NCI-H1105 (cell line): ENCODE measurements around the gene CALM3.

ENCODE experiments used
- DNase-seq: peaks from one replicate; lab custom pipeline; 2025; lab: John Stamatoyannopoulos, UW

The CALM3 gene

DNA sequence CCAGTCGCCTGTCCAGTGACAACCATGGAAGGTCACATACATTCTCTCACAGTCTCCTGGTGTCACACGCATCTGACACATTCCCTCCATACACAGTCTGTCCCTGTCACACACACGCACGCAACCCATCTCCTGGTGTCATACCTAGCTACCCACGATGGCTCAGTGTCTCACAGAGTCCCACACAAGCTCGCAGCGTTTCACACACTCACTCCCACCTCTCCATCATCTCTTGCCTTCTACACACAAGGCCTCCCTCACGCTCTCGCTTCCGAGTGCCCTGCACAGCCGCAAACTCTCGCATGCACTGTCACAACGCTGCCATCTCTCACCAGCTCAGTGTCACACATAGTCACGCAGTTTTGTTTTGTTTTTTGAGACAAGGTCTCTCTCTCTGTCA, 36.1 kb downstream of the CALM3 start:
- DNase-seq, result no peak

DNA sequence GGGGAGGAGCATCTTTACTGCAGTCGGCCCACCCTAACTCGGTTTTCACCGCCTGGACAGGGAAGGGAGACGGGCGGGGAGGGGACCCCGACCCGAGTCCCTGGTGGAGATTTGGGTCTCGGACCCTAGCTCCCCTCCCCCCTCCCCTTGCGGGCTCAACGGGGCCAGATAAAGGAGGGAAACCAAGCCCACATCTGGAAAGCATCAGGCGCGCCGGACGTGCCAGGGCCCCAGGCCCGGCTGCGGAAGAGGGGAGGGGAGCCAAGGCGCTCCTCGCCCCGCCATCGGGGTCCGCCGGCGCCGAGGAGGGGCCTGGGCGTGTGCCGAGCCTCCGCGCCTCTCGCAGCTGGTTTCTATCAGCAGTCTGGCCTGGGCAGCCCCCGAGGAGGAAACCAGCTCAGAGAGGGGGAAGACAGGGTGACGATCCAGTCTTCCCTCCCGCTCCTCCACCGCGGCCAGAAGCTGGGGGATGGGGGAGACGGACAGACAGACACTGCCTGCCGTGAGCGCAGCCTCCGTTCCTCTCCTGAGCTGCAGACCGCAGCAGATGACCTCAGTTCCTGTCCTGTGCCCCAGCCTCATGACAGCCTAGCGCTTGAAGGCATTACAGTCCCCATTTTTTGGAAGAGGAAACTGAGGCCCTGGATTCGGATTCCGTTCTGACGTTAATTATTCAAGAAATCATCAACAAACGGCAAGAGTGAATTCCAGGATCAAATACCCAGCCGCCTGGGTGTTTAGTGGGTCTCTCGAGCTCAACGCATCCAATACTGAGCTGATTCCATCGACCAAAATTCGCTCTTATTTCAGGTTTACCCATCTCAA, 38.4 kb downstream of the CALM3 start:
- peak; percentile 61 for DNase-seq

DNA sequence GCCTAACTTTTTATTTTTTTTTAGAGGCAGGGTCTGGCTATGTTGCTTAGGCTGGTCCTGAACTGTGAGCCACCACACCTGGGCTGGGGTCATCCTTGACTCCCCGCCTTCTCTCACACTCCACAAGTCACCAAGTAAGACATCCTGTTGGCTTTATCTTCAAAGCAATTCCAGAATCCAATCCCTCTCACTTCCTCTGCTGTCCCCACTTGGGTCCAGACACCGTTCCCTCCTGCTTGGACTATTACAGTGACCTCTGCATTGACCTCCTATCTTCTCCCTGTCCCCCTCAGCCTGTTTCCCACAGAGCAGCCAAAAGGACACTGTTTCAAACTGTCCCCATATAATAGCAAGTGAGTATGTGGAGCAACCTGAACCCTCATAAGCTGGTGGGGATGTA, 39.5 kb downstream of the CALM3 start:
- no peak for DNase-seq

DNA sequence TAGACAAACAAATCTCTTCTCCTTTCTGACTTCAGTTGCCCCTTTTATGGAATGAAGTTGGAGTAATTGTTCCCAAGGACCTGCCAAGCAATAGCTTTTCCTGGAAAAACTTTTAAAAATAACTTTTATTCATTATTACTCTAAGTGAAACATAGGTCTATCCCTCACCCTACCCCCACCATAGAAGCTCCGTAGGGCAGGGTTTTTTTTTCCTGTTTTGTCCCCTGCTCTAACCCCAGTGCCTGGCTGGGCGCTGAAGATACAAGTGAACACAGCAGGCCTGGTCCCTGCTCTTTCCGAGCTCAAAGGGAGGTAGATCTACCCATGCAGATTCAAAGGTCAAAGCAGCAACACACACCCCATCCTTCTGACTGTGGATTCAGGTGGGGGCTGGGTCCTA, 43.6 kb downstream of the CALM3 start:
- no peak for DNase-seq

DNA sequence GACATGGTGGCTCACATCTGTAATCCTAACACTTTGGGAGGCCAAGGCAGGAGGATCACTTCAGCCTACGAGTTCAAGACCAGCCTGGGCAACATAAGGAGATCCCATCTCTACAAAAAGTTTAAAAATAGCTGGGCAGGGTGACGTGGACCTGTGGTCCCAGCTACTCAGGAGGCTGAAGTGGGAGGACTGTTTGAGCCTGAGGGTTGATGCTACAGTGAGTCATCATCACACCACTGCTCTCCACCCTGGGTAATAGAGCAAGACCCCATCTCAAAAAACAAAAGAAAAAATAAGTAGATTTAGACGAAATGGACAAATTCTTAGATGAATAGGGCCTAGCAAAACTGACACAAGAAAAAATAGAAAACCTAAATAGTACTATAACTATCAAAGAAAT, 45.3 kb downstream of the CALM3 start:
- DNase-seq, result no peak

DNA sequence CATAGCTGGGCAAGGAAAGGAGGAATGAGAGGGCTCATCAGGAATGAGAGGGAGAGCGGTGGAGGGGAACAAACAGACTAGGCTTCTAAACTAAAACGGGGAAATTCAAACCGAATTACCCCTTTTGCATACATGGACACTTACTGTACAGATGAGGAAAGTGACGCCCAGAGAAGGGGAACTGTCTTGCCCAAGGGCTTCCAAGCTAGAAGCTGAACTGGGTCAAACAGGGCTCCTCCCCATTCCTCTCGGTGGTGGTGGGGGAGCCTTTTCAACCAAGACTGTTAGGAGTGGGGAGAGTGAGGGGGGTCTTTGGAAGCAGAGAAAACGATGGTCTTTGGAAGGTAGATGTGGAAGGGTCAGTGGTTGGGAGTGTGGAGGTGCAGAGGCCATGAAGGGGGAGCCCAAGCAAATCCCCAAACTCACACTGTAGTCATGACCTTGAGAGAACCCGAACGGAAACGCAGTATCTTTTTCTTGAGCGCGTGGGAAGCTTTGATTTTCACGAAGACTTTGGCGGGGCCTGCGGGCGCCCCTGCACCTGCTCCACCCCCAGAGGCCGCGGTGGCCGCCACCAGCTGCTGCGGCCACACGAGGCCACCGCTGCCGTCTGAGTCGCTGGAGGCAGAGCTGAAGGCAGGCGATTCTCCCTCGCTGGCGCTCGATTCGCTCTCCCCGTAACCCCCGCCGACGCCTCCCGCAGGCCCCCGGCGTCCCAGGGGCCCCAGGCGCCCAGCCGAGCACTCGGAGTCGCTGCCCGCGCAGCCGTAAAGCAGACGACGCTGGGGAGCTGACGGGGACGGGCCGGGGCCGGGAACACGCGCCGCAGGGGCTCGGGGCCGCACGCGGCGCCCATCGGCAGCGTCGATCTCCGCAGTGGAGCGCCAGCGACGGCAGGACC, 47.2 kb downstream of the CALM3 start:
- no peak for DNase-seq

DNA sequence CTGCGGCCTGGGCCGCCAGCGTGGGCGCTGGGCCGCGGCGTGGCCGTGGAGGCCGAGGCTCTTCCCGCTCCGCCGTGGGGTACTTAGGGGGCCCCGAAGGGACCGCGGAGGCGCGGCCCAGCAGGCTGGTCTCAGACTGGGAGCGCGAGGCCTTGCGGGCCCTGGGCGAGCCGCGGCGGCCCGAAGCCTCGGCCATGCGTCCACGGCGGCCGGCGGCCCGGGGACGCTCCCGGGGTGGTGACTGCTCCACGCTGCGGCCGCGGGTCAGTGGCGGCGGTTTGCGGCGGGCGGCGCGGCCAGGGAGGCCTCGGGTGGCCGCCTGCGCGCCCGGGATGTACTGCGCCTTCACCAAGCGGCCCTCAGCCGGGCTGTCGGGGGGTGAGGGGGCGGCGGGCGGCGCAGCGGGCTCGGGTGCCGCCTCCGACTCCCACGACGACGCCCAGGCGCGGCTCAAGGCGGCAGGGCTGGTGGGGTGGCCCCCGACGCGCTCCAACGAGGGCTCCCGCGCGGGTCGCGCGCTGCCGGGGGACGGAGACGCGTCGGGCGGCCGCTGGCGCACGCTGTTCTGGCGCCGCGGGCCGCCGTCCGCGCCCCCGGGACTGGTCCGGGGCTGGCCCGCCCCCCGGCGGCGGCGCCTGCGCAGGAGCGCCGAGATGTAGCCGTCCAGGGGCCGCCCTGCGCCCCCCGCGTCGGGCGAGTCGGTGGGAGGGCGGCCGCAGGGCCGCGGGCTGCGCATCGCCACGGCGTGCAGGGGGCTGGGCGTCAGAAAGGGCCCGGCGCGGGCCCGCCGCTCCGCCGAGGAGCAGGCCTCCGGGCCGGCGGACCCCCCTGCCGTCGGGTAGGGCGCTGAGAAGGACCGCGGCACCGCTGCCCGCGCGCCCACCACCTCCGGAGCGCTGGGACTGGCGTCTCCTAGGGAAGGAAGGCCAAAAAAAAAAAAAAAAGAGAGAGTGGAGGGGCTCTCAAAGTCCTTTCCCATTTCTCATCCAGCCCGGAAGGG, 48.1 kb downstream of the CALM3 start:
- no peak for DNase-seq

DNA sequence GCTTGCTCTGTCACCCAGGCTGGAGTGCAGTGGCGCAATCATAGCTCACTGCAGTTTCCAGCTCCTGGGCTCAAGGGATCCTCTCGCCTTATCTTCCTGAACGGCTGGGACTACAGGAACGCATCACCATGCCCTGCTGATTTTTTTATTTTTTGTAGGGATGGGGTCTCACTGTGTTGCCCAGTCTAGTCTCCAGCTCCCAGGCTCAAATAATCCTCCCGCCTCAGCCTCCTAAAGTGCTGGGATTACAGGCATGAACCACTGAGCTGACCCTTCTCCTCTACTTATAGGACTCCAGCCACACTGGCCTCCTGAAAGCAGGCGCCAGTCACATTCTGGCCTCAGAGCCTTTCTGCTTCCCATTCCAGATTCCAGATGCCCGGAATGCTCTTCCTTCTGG, 49.3 kb downstream of the CALM3 start:
- no peak for DNase-seq

DNA sequence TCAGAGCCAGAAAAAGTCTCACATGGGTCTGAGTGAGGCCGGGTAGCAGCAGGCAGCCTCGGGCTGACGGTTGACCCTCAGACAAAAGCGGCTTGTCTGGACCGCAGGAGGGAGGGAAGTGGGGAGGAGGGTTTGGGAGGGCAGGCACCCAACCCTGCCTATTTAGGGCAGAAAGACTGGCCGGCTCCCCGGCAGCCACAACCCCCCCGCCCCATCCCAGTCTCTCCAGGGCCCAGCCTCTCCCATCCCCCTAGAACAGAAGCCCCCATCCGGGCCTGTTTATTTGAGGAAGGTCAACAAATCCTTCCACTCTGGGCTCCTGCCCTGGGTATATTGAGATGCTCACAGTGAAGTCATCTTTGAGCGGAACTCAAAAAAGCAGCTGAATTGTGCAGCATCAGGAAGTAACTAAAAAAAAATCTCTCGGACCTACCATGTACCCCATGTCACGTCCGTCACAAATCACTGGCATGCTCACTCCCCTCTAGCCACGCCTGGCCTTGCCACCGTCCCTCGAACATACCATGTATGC, 53.6 kb downstream of the CALM3 start:
- DNase-seq, result no peak

DNA sequence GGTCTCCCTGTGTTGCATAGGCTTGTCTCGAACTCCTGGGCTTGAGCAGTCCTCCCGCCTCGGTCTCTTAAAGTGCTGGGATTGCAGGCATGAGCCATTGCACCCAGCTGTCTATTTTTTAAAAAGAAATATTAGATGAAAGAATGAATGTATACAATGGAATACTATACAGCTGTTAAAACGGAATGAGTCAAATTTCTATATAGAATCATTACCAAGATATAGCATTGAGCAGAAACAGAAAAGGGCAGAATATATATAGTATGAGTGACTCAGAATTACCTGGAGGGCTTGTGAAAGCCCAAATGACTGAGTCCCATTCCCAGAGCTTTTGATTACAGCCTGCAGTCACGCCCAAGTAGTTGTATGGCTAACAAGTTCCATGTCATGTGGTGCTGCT, 55.4 kb downstream of the CALM3 start:
- DNase-seq, result no peak

DNA sequence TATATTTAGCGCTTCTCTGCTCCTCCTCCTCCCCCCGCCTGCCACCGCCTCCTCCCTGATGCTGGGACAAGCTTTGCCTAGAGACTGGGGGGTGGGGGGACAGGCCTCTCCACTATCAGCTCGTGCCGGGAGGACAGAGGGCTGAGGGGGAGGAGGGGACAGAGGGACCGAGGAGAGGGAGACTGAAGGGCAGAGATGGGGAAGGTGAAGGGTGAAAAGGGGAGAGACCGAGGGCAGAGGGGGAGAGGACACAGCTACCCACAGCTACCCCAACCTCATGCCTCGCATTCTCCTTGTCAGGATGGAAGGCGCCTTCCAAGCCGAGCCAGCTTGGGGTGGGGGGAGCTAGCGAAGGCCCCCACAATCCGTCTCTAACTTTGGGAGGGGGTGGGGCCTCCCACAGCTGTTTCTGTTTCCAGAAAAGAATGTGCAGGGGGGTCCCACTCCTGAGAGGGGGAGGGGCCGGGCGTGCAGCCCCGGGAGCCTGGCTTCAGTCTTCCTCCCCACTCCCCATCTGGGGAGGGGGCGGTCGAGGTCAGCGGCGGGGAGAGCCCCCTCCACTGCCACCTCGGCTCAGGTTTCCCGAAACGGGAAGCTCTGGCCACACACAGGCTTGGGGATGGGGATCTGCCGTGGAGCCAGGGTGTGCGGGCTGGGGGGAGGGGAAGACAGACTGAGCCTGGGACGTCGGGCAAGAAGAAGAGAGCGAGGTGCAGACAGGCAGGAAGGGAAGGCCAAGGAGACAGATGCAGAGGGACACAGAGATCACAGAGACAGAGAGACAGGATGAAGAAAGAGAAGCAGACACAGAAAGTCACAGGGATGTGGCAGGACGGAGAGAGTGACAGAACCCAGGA, 58.2 kb downstream of the CALM3 start:
- DNase-seq, result no peak

DNA sequence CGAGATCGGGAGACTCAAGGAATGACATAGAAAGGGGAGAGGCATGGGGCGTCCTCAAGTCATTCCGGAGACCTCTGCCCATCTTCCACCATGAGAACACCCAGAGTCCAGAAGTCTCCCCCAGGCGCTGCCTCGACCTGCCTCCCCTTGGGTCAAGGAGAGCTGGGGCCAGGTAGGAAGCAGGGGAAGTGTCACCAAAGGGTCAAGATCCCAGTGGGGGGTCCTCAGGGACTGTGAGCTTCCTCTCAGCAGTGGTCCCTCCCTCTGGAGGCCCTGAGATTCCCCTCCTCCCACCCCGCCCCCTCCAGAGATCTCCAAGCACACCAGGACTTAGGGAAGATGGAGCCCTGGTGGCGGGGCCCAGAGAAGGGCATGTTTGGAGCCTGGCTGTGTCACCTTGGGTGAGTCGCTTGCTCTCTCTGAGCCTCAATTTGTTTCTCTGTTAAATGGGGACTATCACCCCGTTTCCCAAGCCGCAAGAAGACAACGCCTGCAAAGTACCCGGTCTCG, 58.9 kb downstream of the CALM3 start:
- no peak for DNase-seq
